Cerebellar nuclear complex (tissue), 1 donor: ENCODE data around the gene PWP1.

Experiments used
- DNase-seq, 2 experiments: peaks; one replicate each; lab custom pipeline; 2025; lab: John Stamatoyannopoulos, UW

The PWP1 gene

DNA sequence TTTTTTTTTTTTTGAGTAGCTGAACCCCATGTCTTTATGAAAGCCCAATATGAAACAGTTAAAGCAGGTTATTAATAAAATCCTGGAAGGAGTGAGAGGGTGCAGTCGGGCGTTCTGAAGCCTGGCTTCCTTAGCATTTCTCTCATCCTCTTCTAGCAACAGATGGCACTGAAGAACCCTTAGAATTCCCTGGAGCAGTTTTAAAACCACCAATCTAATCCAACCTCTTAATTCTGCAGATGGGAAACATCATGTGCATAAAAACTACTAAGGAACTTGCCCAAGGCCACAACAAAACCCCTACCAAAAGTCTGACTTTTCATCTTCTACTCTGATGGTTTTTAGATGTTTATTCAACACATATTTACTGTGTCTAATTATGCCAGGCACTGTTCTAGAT, 50.2 kb downstream of the PWP1 start:
- DNase-seq: no peak

- DNase-seq: no peak
Measured at GRCh38 chr12:107736914-107737313, 51.3 kb downstream of the PWP1 start.

DNA sequence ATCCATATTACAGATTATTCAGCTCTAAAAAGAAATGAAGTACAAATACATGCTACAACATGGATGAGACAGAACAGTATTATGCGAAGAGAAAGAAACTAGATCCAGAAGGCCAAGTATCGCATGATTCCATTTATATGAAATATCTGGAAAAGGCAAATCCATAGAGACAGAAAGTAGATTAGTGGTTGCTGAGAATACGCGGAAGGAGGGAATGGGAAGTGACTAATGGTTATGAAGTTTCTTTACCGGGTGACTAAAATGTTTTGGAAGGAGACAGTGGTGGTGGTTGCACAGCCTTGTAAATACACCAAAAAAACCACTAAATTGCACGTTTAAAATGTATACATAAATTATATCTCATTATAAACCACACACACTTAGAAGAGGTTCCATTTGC, 62.9 kb downstream of the PWP1 start:
- no peak for DNase-seq

DNA sequence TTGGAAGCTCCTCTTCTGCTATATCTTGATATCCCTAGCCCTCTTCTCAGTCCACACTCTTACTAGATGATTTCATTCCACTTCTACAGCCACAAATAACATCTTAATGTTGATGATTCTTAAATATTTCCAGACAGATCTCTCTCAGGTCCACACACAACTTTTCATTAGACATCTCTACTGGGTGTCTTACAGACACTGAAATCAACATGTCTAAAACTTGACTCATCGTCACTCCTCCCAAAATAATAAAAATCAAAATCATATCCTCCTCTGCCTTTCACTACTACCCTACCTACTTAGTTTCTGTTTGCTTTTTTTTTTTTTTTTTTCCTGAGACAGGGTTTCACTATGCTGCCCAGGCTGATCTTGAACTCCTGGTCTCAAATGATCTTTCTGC, 63.5 kb downstream of the PWP1 start:
- DNase-seq: no peak

DNA sequence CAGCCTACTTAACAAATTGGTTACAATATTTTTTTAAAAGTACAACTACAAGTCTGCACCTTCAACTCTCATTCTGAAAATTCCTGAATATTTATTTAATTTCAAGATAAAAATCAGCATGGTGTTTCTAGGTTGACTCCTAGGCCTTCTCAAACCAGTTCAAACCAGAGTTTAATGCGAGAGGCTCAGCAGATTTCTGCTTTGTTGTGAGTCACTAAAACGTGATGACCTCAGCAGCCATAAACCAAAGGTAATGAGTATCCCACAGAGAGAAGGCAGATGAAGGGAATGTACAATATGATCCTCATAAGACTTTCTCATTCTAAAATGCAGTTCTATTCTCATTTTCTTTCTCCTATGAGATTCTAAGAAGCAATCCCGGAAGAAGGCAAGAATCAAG, 73.8 kb downstream of the PWP1 start:
- no peak for DNase-seq

- DNase-seq: no peak
Measured at GRCh38 chr12:107760207-107760808, 74.7 kb downstream of the PWP1 start.

GRCh38 chr12:107760809-107761501, 75.4 kb downstream of the PWP1 start, which contains the start of gene PRDM4:
Gene PRDM4, minus strand, starts transcription at chr12:107761137. Its CDS starts 622 bp downstream, at chr12:107760515.
- peak; percentile 28 to 75 for DNase-seq

- no peak for DNase-seq
Measured at GRCh38 chr12:107761502-107761904, 75.9 kb downstream of the PWP1 start.
